GM12864 (cell line): Measurements from ENCODE around the gene CRK.
"Not testable (repeated sequence)": the region's sequence is repeated elsewhere in the genome, so short reads cannot be mapped to it uniquely, and the experiment has no call there.

Source experiments
- DNase-seq: peaks from one replicate; pipeline ENCODE4 v3.0.0-alpha.2; 2011; ENCODE audit warnings: low read depth
- H3K4me3 ChIP-seq: 2 replicates; pipeline ENCODE4 v1.5.1; 2011; ENCODE audit warnings: mild to moderate bottlenecking, low read depth, low read length, control low read depth
- CTCF ChIP-seq: IDR thresholded peaks from 2 replicates; pipeline ENCODE4 v1.5.1; 2011; ENCODE audit warnings: low read depth, mild to moderate bottlenecking, moderate library complexity, low read length, control low read depth, inconsistent platforms; ENCODE audit errors: missing control alignments

The CRK gene

GRCh38 chr17:1452836-1453235, 3.2 kb downstream of the CRK start:
- H3K4me3 ChIP-seq = no peak overlapping the region
- no peak for DNase-seq
- no peak for TF ChIP-seq CTCF

- not testable (repeated sequence) for H3K4me3 ChIP-seq, DNase-seq
Observed at GRCh38 chr17:1450261-1450660, 5.8 kb downstream of the CRK start.

GRCh38 chr17:1449412-1449967, 6.5 kb downstream of the CRK start:
- DNase-seq = no peak
- H3K4me3 ChIP-seq = no peak overlapping the region
- TF ChIP-seq CTCF = no peak

GRCh38 chr17:1447052-1447451, 9.0 kb downstream of the CRK start:
- no peak for DNase-seq
- no peak for TF ChIP-seq CTCF

GRCh38 chr17:1446201-1446600, 9.8 kb downstream of the CRK start:
- TF ChIP-seq CTCF = no peak
- H3K4me3 ChIP-seq = no peak overlapping the region
- no peak for DNase-seq

More at GRCh38 chr17:1447052-1447451, 9.0 kb downstream of the CRK start:
- H3K4me3 ChIP-seq = no peak overlapping the region

- H3K4me3 ChIP-seq, DNase-seq: not testable (repeated sequence)
Observed at GRCh38 chr17:1445695-1446094, 10.3 kb downstream of the CRK start.

GRCh38 chr17:1442721-1443120, 13.3 kb downstream of the CRK start:
- not testable (repeated sequence) for H3K4me3 ChIP-seq, DNase-seq

- H3K4me3 ChIP-seq = no peak overlapping the region
- TF ChIP-seq CTCF = no peak
- DNase-seq = no peak
Observed at GRCh38 chr17:1442187-1442586, 13.8 kb downstream of the CRK start.

- no peak for TF ChIP-seq CTCF
Observed at GRCh38 chr17:1440921-1441320, 15.1 kb downstream of the CRK start.

More at GRCh38 chr17:1440921-1441320, 15.1 kb downstream of the CRK start:
- DNase-seq = no peak
- H3K4me3 ChIP-seq = no peak overlapping the region
